Hepatocyte (in vitro differentiated cells): ENCODE data around the gene B4GALNT4.

Experiments used
- CTCF ChIP-seq: fragments of 200-600 bp; sonication (generic); IDR thresholded peaks from 2 replicates; pipeline ENCODE4 v1.5.1; 2016; ENCODE audit warnings: antibody characterized with exemption, mild to moderate bottlenecking; ENCODE audit not compliant: poor library complexity
- EZH2 ChIP-seq: fragments of 200-600 bp; sonication (generic); IDR thresholded peaks from 2 replicates; pipeline ENCODE4 v1.6.1; 2016; ENCODE audit warnings: antibody characterized with exemption, mild to moderate bottlenecking, borderline replicate concordance

GRCh38 chr11:429391-429790, 60.1 kb downstream of the B4GALNT4 start:
- no peak for TF ChIP-seq CTCF
- TF ChIP-seq EZH2: no peak
